ENCODE data around the gene GPAM.
A peak's percentile ranks its signal among the peaks of the same experiment; 100 is the strongest.

Gene GPAM

GRCh38 chr10:112184052-112184371, 447 bp upstream of the GPAM start:
- DNase-seq (ENCODE audit: low read depth in 2 of 2): no peak

- DNase-seq (ENCODE audit: low read depth in 2 of 2): no peak
Measured at GRCh38 chr10:112182784-112183328, 709 bp downstream of the GPAM start.

GRCh38 chr10:112177247-112177646, 6.3 kb downstream of the GPAM start:
- DNase-seq (ENCODE audit: low read depth in 2 of 2): no peak

GRCh38 chr10:112176543-112176942, 7.0 kb downstream of the GPAM start:
- DNase-seq (ENCODE audit: low read depth in 2 of 2): no peak

- DNase-seq (ENCODE audit: low read depth in 2 of 2): no peak
Measured at GRCh38 chr10:112175409-112175808, 8.2 kb downstream of the GPAM start.

- DNase-seq (ENCODE audit: low read depth in 2 of 2): no peak
Measured at GRCh38 chr10:112173206-112173605, 10.4 kb downstream of the GPAM start.

GRCh38 chr10:112168733-112169132, 14.8 kb downstream of the GPAM start:
- DNase-seq (ENCODE audit: low read depth in 2 of 2): no peak

- no peak for DNase-seq (ENCODE audit: low read depth in 2 of 2)
Measured at GRCh38 chr10:112166800-112167199, 16.8 kb downstream of the GPAM start.

- DNase-seq (ENCODE audit: low read depth in 2 of 2): no peak
Measured at GRCh38 chr10:112161757-112162518, 21.6 kb downstream of the GPAM start.

- DNase-seq (ENCODE audit: low read depth in 2 of 2): no peak
Measured at GRCh38 chr10:112160834-112161233, 22.7 kb downstream of the GPAM start.

- DNase-seq (ENCODE audit: low read depth in 2 of 2): no peak
Measured at GRCh38 chr10:112159469-112159868, 24.1 kb downstream of the GPAM start.

GRCh38 chr10:112151524-112152039, 32.0 kb downstream of the GPAM start:
- no peak for DNase-seq (ENCODE audit: low read depth in 2 of 2)

- DNase-seq (ENCODE audit: low read depth in 2 of 2): no peak
Measured at GRCh38 chr10:112148331-112148730, 35.2 kb downstream of the GPAM start.

- no peak for DNase-seq (ENCODE audit: low read depth in 2 of 2)
Measured at GRCh38 chr10:112146799-112147198, 36.8 kb downstream of the GPAM start.

GRCh38 chr10:112145263-112145662, 38.3 kb downstream of the GPAM start:
- DNase-seq (ENCODE audit: low read depth in 2 of 2): no peak

- DNase-seq (ENCODE audit: low read depth in 2 of 2): no peak
Measured at GRCh38 chr10:112143420-112143819, 40.1 kb downstream of the GPAM start.

- no peak for DNase-seq (ENCODE audit: low read depth in 2 of 2)
Measured at GRCh38 chr10:112141292-112141691, 42.3 kb downstream of the GPAM start.

GRCh38 chr10:112140110-112140970, 43.2 kb downstream of the GPAM start:
- DNase-seq (ENCODE audit: low read depth in 2 of 2): peak; percentile 55 to 76

GRCh38 chr10:112139176-112139575, 44.4 kb downstream of the GPAM start:
- DNase-seq (ENCODE audit: low read depth in 2 of 2): no peak

GRCh38 chr10:112137154-112137987, 46.2 kb downstream of the GPAM start:
- peak; percentile 35 to 64 for DNase-seq (ENCODE audit: low read depth in 2 of 2)

GRCh38 chr10:112136486-112137153, 46.9 kb downstream of the GPAM start:
- DNase-seq (ENCODE audit: low read depth in 2 of 2): no peak
